GM23338 (cell line): ENCODE results near the gene SLC8B1. TPM values are rescaled to one million over a fixed set of nuclear protein-coding genes. Genes with fewer than 3 reads are reported as not detected.

Source experiments
- CREB1 ChIP-seq: fragments of 250-450 bp; sonication (Bioruptor Pico); IDR thresholded peaks from 2 replicates; pipeline ENCODE4 v1.5.0; 2020; ENCODE audit warnings: low read depth, mild to moderate bottlenecking, moderate library complexity
- ETS1 ChIP-seq: IDR thresholded peaks from 2 replicates; pipeline ENCODE4 v1.6.1; 2016; ENCODE audit warnings: antibody characterized with exemption
- EZH2phosphoT487 ChIP-seq: fragments of 200-600 bp; sonication (generic); IDR thresholded peaks from one replicate; pipeline ENCODE4 v1.8.1; 2018; ENCODE audit warnings: antibody characterized with exemption; ENCODE audit not compliant: unreplicated experiment
- POLR2AphosphoS5 ChIP-seq: IDR thresholded peaks from 2 replicates; pipeline ENCODE4 v1.6.1; 2016; ENCODE audit warnings: antibody characterized with exemption, low read depth
- REST ChIP-seq: IDR thresholded peaks from one replicate; pipeline ENCODE4 v1.6.1; 2018; ENCODE audit warnings: antibody characterized with exemption; ENCODE audit not compliant: unreplicated experiment
- STAT1 ChIP-seq: IDR thresholded peaks from one replicate; pipeline ENCODE4 v1.6.1; 2016; ENCODE audit warnings: antibody characterized with exemption; ENCODE audit not compliant: unreplicated experiment
- ZNF462 ChIP-seq: fragments of 250-450 bp; sonication (Bioruptor Pico); IDR thresholded peaks from 2 replicates; pipeline ENCODE4 v1.5.0; 2020; ENCODE audit warnings: mild to moderate bottlenecking, moderate library complexity
- polyA plus RNA-seq: library from polyadenylated mRNA; unstranded; fragments of >200 nt; fragmentation: Nextera tagmentation; extraction: Ambion mirVana; gene quantifications from 2 replicates; pipeline ENCODE4 v1.2.1, GENCODE V29; 2016
- total RNA-seq: library from RNA; depleted of rRNA; stranded (reverse); fragments of >200 nt; shearing (Covaris generic); gene quantifications from 2 replicates; pipeline ENCODE4 v1.2.3, GENCODE V29; 2014

Gene SLC8B1
- total and polyA plus RNA-seq, 2 experiments from 2014 or later: 6.0 to 8.9 TPM

DNA sequence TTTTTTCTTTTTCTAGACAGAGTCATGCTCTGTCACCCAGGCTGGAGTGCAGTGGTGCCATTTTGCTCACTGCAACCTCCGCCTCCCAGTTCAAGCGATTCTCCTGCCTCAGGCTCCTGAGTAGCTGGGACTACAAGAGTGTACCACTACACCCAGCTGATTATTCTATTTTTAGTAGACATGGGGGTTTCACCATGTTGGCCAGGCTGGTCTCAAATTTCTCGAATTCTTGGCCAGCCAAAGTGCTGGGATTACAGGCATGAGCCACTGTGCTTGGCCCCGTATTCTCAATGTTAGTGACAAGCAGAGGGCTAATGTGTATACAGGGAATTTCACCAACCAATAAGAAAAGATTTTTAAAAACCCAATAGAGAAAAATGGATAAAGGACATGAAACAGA lies 31.9 kb upstream of the SLC8B1 start (continued):
- TF ChIP-seq ZNF462 (CRISPR knock-in tag): no peak
- no peak for TF ChIP-seq STAT1
- TF ChIP-seq ETS1: no peak
- no peak for TF ChIP-seq REST
- no peak for TF ChIP-seq POLR2AphosphoS5
- no peak for TF ChIP-seq EZH2phosphoT487
- no peak for TF ChIP-seq CREB1 (CRISPR knock-in tag)
